CD4-positive, alpha-beta T cell (primary cell): ENCODE data around the gene SYT6. TPM values are rescaled to one million over a fixed set of nuclear protein-coding genes. Genes with fewer than 3 reads are reported as not detected.

Experiments
- ATAC-seq: fragments of 200-7000 bp; cut with Tn5 transposase; one replicate; pipeline ENCODE4 v1.10.0; 2022; ENCODE audit warnings: mild to moderate bottlenecking; ENCODE audit not compliant: poor library complexity
- CTCF ChIA-PET: fragments of 350-600 bp; sonication (Branson Sonifier 250); formaldehyde crosslinking; loops from one replicate; lab custom pipeline; 2021; ENCODE audit warnings: antibody characterized with exemption, inconsistent platforms; lab: Charles Lee
- POLR2A ChIA-PET: fragments of 350-600 bp; sonication (Branson Sonifier 250); formaldehyde crosslinking; loops from one replicate; lab custom pipeline; 2021; ENCODE audit warnings: antibody characterized with exemption, inconsistent platforms; lab: Charles Lee
- DNase-seq, 14 experiments: peaks; one replicate each; pipeline ENCODE4 v3.0.0-alpha.2; 2013 to 2020; ENCODE audit warnings: mixed read lengths in 2 of 14
- H3K27ac ChIP-seq, 2 donors: one replicate each; pipeline versions ENCODE4 v1.5.1 to v1.7.0; 2013; ENCODE audit warnings: low read length in 2 of 2, low read depth in 1 of 2, mild to moderate bottlenecking in 1 of 2
- H3K27me3 ChIP-seq, 2 experiments: 1 replicate in 1 of 2; 2 replicates in 1 of 2; pipeline versions ENCODE4 v1.6.1 to v1.7.0; 2013; ENCODE audit warnings: low read length in 2 of 2, control low read depth in 1 of 2, mild to moderate bottlenecking in 1 of 2, moderate library complexity in 1 of 2; ENCODE audit not compliant: insufficient read depth in 2 of 2, control insufficient read depth in 1 of 2
- H3K36me3 ChIP-seq: one replicate; pipeline ENCODE4 v1.6.1; 2013; ENCODE audit warnings: low read length, control low read depth; ENCODE audit not compliant: insufficient read depth
- H3K4me1 ChIP-seq: one replicate; pipeline ENCODE4 v1.6.1; 2013; ENCODE audit warnings: low read length, control low read depth; ENCODE audit not compliant: insufficient read depth
- H3K4me3 ChIP-seq: one replicate; pipeline ENCODE4 v1.5.1; 2013; ENCODE audit warnings: mild to moderate bottlenecking, low read length, moderate library complexity
- H3K9me3 ChIP-seq, 2 experiments: 1 replicate in 1 of 2; 2 replicates in 1 of 2; pipeline versions ENCODE4 v1.6.1 to v1.7.0; 2013; ENCODE audit warnings: low read length in 2 of 2, mild to moderate bottlenecking in 2 of 2, control low read depth in 1 of 2, moderate library complexity in 1 of 2; ENCODE audit not compliant: control insufficient read depth in 1 of 2, insufficient read depth in 1 of 2
- H3K27ac Mint-ChIP-seq: one replicate; pipeline ENCODE4 v1.8.0; 2020; ENCODE audit warnings: mixed read lengths
- H3K27me3 Mint-ChIP-seq: one replicate; pipeline ENCODE4 v1.8.0; 2021; ENCODE audit warnings: mixed read lengths
- H3K36me3 Mint-ChIP-seq: one replicate; pipeline ENCODE4 v1.8.0; 2021; ENCODE audit warnings: low read depth, mixed read lengths
- H3K4me1 Mint-ChIP-seq: one replicate; pipeline ENCODE4 v1.8.0; 2021; ENCODE audit warnings: low read depth, mixed read lengths
- H3K4me3 Mint-ChIP-seq: one replicate; pipeline ENCODE4 v1.8.0; 2020; ENCODE audit warnings: mild to moderate bottlenecking, mixed read lengths
- H3K9me3 Mint-ChIP-seq: one replicate; pipeline ENCODE4 v1.8.0; 2020; ENCODE audit warnings: mixed read lengths
- CTCF ChIP-seq: fragments of 200-600 bp; IDR thresholded peaks from one replicate; pipeline ENCODE4 v1.8.0; 2022; ENCODE audit warnings: antibody characterized with exemption, mild to moderate bottlenecking
- intact Hi-C, 2 experiments: fragments of 100-400 bp; cut with DNase I in 1 of 2; cut with micrococcal nuclease in 1 of 2; formaldehyde crosslinking; loops; one replicate each; pipeline versions ENCODE4 v1.15.1 to v1.9.0; 2023 to 2025; cut with DNase I, micrococcal nuclease
- total RNA-seq, 174 experiments: library from RNA in 2 of 174; stranded (reverse) in 2 of 174; gene quantifications; one replicate each; pipeline ENCODE4 v1.2.3 and lab custom pipeline; 2021 to 2026

The SYT6 gene
- total RNA-seq, 2 experiments from 2014 or later, result not detected

GRCh38 chr1:114150016-114150415 lies 3.7 kb downstream of the SYT6 start:
- no peak for TF ChIP-seq CTCF
- ATAC-seq, result no peak
- no peaks in the 10 kb centered on the region for H3K36me3 Mint-ChIP-seq
- no peak overlapping the region for H3K4me3 ChIP-seq
- peaks cover 30 to 58% of the 10 kb centered on the region in 2 experiments for H3K27me3 ChIP-seq
- intact Hi-C loops, result no loop called here
- no peak overlapping the region for H3K27ac ChIP-seq
- no peaks in the 10 kb centered on the region for H3K9me3 Mint-ChIP-seq
- H3K4me1 ChIP-seq, result peaks cover 30% of the 10 kb centered on the region
- ChIA-PET POLR2A (no interaction called here), CTCF (interaction anchor here (0.5 kb wide), 1 partner anchor 707 kb away, joined by 6 read pairs; no protein-coding TSS in a partner anchor)
- no peaks in the 10 kb centered on the region for H3K36me3 ChIP-seq
- H3K4me3 Mint-ChIP-seq, result no peak overlapping the region
- DNase-seq, result no peak
- peaks cover 74% of the 10 kb centered on the region for H3K27me3 Mint-ChIP-seq
- H3K27ac Mint-ChIP-seq, result no peak overlapping the region
- H3K9me3 ChIP-seq, result peaks cover 0 to 26% of the 10 kb centered on the region in 2 experiments
- peaks cover 15% of the 10 kb centered on the region for H3K4me1 Mint-ChIP-seq

GRCh38 chr1:114149211-114149610 lies 4.5 kb downstream of the SYT6 start:
- H3K9me3 Mint-ChIP-seq, result no peaks in the 10 kb centered on the region
- Histone ChIP-seq H3K4me3 (no peak overlapping the region), H3K27ac (no peak overlapping the region), H3K9me3 (peaks cover 0 to 19% of the 10 kb centered on the region in 2 experiments), H3K4me1 (peaks cover 22% of the 10 kb centered on the region), H3K36me3 (no peaks in the 10 kb centered on the region), H3K27me3 (peaks cover 22 to 50% of the 10 kb centered on the region in 2 experiments)
- H3K27ac Mint-ChIP-seq, result no peak overlapping the region
- ChIA-PET POLR2A (no interaction called here), CTCF (no interaction called here)
- intact Hi-C loops, result no loop called here
- no peaks in the 10 kb centered on the region for H3K36me3 Mint-ChIP-seq
- H3K4me1 Mint-ChIP-seq, result peaks cover 9% of the 10 kb centered on the region
- DNase-seq, result no peak
- ATAC-seq, result no peak
- TF ChIP-seq CTCF, result no peak
- H3K27me3 Mint-ChIP-seq, result peaks cover 66% of the 10 kb centered on the region
- H3K4me3 Mint-ChIP-seq, result no peak overlapping the region

- intact Hi-C loops, result no loop called here
- no peaks in the 10 kb centered on the region for H3K36me3 Mint-ChIP-seq
- Histone ChIP-seq H3K4me1 (no peaks in the 10 kb centered on the region), H3K27ac (no peak overlapping the region), H3K9me3 (no peaks in the 10 kb centered on the region), H3K36me3 (no peaks in the 10 kb centered on the region), H3K27me3 (peaks cover 0 to 20% of the 10 kb centered on the region in 2 experiments), H3K4me3 (no peak overlapping the region)
- ATAC-seq (no peak), DNase-seq (no peak)
- ChIA-PET CTCF (interaction anchor here (0.6 kb wide), 1 partner anchor 30 kb away, joined by 3 read pairs; no protein-coding TSS in a partner anchor), POLR2A (no interaction called here)
- no peak overlapping the region for H3K4me3 Mint-ChIP-seq
- TF ChIP-seq CTCF, result no peak
- no peak overlapping the region for H3K27ac Mint-ChIP-seq
- H3K4me1 Mint-ChIP-seq, result no peaks in the 10 kb centered on the region
- no peaks in the 10 kb centered on the region for H3K9me3 Mint-ChIP-seq
- peaks cover 49% of the 10 kb centered on the region for H3K27me3 Mint-ChIP-seq
Measured at GRCh38 chr1:114145504-114146151, 8.0 kb downstream of the SYT6 start.
